NAMALWA (cell line): ENCODE measurements around the gene PRKAR2B.

Source experiments
- DNase-seq: peaks from one replicate; pipeline ENCODE4 v3.0.0-alpha.2; 2015; ENCODE audit warnings: low spot score

PRKAR2B gene

GRCh38 chr7:107185716-107186115 is 141.2 kb downstream of the PRKAR2B start:
- no peak for DNase-seq

- DNase-seq = no peak
These were observed 141.7 kb downstream of the PRKAR2B start for GRCh38 chr7:107186240-107186639.

- DNase-seq = no peak
These were observed 143.3 kb downstream of the PRKAR2B start for GRCh38 chr7:107187774-107188173.

- no peak for DNase-seq
These were observed 145.6 kb downstream of the PRKAR2B start for GRCh38 chr7:107190090-107190489.

- peak; percentile 28 for DNase-seq
These were observed 149.5 kb downstream of the PRKAR2B start for GRCh38 chr7:107194052-107194451.

GRCh38 chr7:107196834-107197610 is 152.5 kb downstream of the PRKAR2B start:
- DNase-seq = no peak

GRCh38 chr7:107201795-107202450 is 157.4 kb downstream of the PRKAR2B start:
- peak; percentile 75 for DNase-seq

GRCh38 chr7:107203607-107204006 is 159.1 kb downstream of the PRKAR2B start:
- DNase-seq = no peak

GRCh38 chr7:107206136-107206535 is 161.6 kb downstream of the PRKAR2B start:
- DNase-seq = no peak

- DNase-seq = no peak
These were observed 162.2 kb downstream of the PRKAR2B start for GRCh38 chr7:107206706-107207105.

GRCh38 chr7:107207459-107207858 is 163.0 kb downstream of the PRKAR2B start:
- DNase-seq = no peak

- peak; percentile 19 for DNase-seq
These were observed 163.6 kb downstream of the PRKAR2B start for GRCh38 chr7:107208024-107208521.

GRCh38 chr7:107208563-107208962 is 164.1 kb downstream of the PRKAR2B start:
- no peak for DNase-seq

GRCh38 chr7:107209565-107209964 is 165.1 kb downstream of the PRKAR2B start:
- no peak for DNase-seq

GRCh38 chr7:107210400-107210799 is 165.9 kb downstream of the PRKAR2B start:
- no peak for DNase-seq
